Mesendoderm (in vitro differentiated cells): ENCODE results near the gene ASB1. TPM values are rescaled to one million over a fixed set of nuclear protein-coding genes. Genes with fewer than 3 reads are reported as not detected.

ENCODE experiments used
- DNase-seq: peaks from one replicate; pipeline ENCODE4 v3.0.0; 2013
- H2AK5ac ChIP-seq: 2 replicates; pipeline ENCODE4 v1.6.1; 2013; ENCODE audit warnings: low read length, inconsistent platforms
- H2BK120ac ChIP-seq: 2 replicates; pipeline ENCODE4 v1.6.1; 2013; ENCODE audit warnings: low read depth, mild to moderate bottlenecking, low read length, moderate library complexity, mixed read lengths
- H2BK15ac ChIP-seq: replicated peaks from 2 replicates; pipeline ENCODE4 v1.6.1; 2013; ENCODE audit warnings: low read depth, mild to moderate bottlenecking, moderate library complexity
- H2BK5ac ChIP-seq: 2 replicates; pipeline ENCODE4 v1.6.1; 2013; ENCODE audit warnings: low read length, inconsistent platforms
- H3K18ac ChIP-seq: 2 replicates; pipeline ENCODE4 v1.6.1; 2013; ENCODE audit warnings: mild to moderate bottlenecking, low read length, mixed read lengths
- H3K23ac ChIP-seq: one replicate; pipeline ENCODE4 v1.6.1; 2013; ENCODE audit warnings: low read length
- H3K27ac ChIP-seq: 2 replicates; pipeline ENCODE4 v1.5.1; 2013; ENCODE audit warnings: low read depth, mild to moderate bottlenecking, inconsistent platforms, low read length, moderate library complexity
- H3K27me3 ChIP-seq: 2 replicates; pipeline ENCODE4 v1.6.1; 2013; ENCODE audit warnings: low read length, control low read depth, mild to moderate bottlenecking, inconsistent platforms; ENCODE audit not compliant: insufficient read depth, poor library complexity
- H3K36me3 ChIP-seq: 2 replicates; pipeline ENCODE4 v1.6.1; 2013; ENCODE audit warnings: low read length, inconsistent platforms; ENCODE audit not compliant: control insufficient read depth, insufficient read depth
- H3K4ac ChIP-seq: one replicate; pipeline ENCODE4 v1.6.1; 2013; ENCODE audit warnings: low read depth, mild to moderate bottlenecking, low read length, moderate library complexity
- H3K4me1 ChIP-seq: 2 replicates; pipeline ENCODE4 v1.6.1; 2013; ENCODE audit warnings: low read depth, low read length, inconsistent platforms; ENCODE audit not compliant: control insufficient read depth
- H3K4me2 ChIP-seq: 2 replicates; pipeline ENCODE4 v1.6.1; 2013; ENCODE audit warnings: low read length
- H3K4me3 ChIP-seq: 2 replicates; pipeline ENCODE4 v1.5.1; 2013; ENCODE audit warnings: mild to moderate bottlenecking, low read length
- H3K56ac ChIP-seq: one replicate; pipeline ENCODE4 v1.6.1; 2013; ENCODE audit warnings: low read length
- H3K79me1 ChIP-seq: 2 replicates; pipeline ENCODE4 v1.6.1; 2013; ENCODE audit warnings: low read length, inconsistent platforms
- H3K79me2 ChIP-seq: 2 replicates; pipeline ENCODE4 v1.6.1; 2013; ENCODE audit warnings: mild to moderate bottlenecking, low read length; ENCODE audit not compliant: control insufficient read depth, insufficient read depth
- H3K9ac ChIP-seq: 2 replicates; pipeline ENCODE4 v1.6.1; 2013; ENCODE audit warnings: low read length, inconsistent platforms
- H4K5ac ChIP-seq: one replicate; pipeline ENCODE4 v1.6.1; 2013; ENCODE audit warnings: low read length
- H4K8ac ChIP-seq: one replicate; pipeline ENCODE4 v1.6.1; 2013; ENCODE audit warnings: low read depth, mild to moderate bottlenecking, control low read depth, low read length, moderate library complexity
- WGBS: extraction: QIAGEN DNeasy Blood & Tissue Kit; methylation state at CpG from one replicate; pipeline ENCODE4 v1.1.7; 2013; ENCODE audit warnings: low lambda C conversion rate, missing lambda C conversion rate; ENCODE audit not compliant: insufficient coverage; ENCODE audit errors: extremely low coverage; 5-methylcytosine and 5-hydroxymethylcytosine counted together
- polyA plus RNA-seq, 2 experiments: library from polyadenylated mRNA; stranded (reverse); fragments of 200-250 nt; gene quantifications; one replicate each; pipeline ENCODE4 v1.2.3, GENCODE V29; 2013

The ASB1 gene, protein sequence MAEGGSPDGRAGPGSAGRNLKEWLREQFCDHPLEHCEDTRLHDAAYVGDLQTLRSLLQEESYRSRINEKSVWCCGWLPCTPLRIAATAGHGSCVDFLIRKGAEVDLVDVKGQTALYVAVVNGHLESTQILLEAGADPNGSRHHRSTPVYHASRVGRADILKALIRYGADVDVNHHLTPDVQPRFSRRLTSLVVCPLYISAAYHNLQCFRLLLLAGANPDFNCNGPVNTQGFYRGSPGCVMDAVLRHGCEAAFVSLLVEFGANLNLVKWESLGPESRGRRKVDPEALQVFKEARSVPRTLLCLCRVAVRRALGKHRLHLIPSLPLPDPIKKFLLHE
- 22.0 TPM for polyA plus RNA-seq (2013, experiment 1 of 2)
- polyA plus RNA-seq (2013, experiment 2 of 2) = 22.2 TPM

DNA sequence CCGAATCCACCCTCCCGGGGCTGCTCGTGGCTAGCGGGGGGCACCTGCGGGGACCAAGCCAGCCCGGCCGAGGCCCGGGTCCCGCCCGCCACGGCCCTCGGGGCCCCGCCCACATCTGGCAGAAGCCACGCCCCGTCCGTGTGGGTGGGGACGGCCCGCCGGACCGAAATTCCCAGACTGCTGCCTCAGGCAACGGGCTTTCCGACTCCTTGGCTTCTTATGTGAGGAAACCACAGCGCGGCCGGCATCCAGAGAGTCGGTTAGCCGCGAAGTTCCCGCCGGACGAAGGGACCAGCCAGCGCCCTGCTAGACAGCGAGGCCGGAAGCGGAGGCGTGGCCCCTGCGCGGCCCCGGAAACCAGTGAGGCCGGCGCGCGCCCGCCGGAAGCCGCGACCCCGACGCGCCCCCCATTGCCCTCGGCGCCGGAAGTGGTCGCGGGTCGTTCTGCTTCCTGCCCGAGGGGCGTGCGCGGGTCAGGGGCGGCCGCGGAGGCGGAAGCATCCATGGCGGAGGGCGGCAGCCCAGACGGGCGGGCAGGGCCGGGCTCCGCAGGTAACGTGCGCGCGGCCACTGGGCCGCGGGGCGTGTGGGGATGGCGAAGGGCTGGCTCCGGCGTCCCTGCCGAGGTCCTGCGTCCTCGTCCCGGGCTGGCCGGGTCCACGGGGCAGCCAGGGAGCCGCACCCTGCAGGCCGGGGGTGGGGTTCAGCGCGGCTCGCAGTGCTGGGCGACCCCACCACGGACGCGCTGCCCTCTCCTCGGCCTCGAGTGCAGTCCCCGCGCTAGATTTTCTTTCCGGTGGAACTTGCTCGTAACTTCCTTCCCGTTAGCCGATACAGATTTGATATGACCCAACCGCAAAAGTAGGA is at the start of gene ASB1:
Gene ASB1 (plus strand): TSS at position 360 of the 867 bp plus-strand sequence. CDS start 144 bp downstream, at position 504.
- peak within 1 kb of the TSS; percentile 99 for H3K56ac ChIP-seq
- peak within 1 kb of the TSS; percentile 98 for H3K27ac ChIP-seq
- H3K4me2 ChIP-seq = peak within 1 kb of the TSS; percentile 93
- DNase-seq = peak; percentile 88
- no peak within 1 kb of the TSS for H2BK120ac ChIP-seq
- H3K18ac ChIP-seq = peak within 1 kb of the TSS; percentile 77
- H3K79me1 ChIP-seq = peaks cover 22% of the 10 kb centered on the region
- peak within 1 kb of the TSS; percentile 90 for H2BK5ac ChIP-seq
- H4K5ac ChIP-seq = no peak within 1 kb of the TSS
- no peak within 1 kb of the TSS for H2BK15ac ChIP-seq
- H3K4me1 ChIP-seq = peaks cover 5% of the 10 kb centered on the region
- no peak within 1 kb of the TSS for H4K8ac ChIP-seq
- H3K4ac ChIP-seq = peak within 1 kb of the TSS; percentile 61
- peak within 1 kb of the TSS; percentile 62 for H2AK5ac ChIP-seq
- H3K36me3 ChIP-seq = no peaks in the 10 kb centered on the region
- H3K4me3 ChIP-seq = peak within 1 kb of the TSS; percentile 89
- H3K9ac ChIP-seq = peak within 1 kb of the TSS; percentile 97
- WGBS = no CpG with 5 or more reads among the region's 104 CpGs
- no peaks in the 10 kb centered on the region for H3K27me3 ChIP-seq
- no peak within 1 kb of the TSS for H3K23ac ChIP-seq
- peaks cover 41% of the 10 kb centered on the region for H3K79me2 ChIP-seq

DNA sequence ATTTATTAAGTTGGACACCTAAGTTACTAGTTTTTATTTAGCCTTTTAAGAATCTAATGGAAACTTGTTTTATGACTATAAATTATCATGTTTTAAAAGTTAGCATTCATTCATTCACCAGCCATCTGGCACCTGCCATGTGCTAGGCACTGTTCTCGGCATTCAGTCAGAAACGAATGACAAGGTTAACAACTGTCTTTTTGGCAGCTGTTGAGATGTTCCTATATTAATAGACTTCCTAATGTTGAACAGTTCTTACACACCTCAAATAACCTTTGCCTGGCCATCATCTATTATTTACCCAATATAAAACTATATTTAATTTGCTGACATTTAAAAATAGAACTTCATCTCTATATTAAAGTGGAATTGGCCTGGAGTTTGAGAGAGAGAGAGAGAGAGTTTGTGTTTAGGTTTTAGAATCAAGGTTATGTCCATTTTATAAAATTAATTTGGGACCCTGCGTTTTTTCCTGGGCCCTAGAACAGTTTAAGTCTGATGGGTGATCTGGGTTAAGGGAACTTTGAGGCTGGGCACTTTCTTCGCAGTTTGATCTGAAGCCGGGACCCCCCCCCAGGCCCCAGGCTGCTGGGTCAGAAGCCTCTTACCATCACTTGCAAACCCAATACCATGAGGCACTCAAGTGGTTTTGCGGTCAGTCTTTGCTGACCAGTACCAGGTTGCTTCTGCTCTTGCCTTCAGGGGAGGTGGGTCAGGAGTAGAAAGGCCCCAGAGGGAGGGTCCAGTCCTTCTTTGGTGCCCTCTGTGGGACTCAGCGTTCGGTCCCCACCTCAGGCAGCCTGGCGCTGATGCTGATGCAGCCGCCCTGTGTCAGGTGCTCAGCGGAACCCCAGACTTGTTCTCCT is 48.3 kb upstream of the ASB1 start:
- no peak overlapping the region for H2BK120ac ChIP-seq

DNA sequence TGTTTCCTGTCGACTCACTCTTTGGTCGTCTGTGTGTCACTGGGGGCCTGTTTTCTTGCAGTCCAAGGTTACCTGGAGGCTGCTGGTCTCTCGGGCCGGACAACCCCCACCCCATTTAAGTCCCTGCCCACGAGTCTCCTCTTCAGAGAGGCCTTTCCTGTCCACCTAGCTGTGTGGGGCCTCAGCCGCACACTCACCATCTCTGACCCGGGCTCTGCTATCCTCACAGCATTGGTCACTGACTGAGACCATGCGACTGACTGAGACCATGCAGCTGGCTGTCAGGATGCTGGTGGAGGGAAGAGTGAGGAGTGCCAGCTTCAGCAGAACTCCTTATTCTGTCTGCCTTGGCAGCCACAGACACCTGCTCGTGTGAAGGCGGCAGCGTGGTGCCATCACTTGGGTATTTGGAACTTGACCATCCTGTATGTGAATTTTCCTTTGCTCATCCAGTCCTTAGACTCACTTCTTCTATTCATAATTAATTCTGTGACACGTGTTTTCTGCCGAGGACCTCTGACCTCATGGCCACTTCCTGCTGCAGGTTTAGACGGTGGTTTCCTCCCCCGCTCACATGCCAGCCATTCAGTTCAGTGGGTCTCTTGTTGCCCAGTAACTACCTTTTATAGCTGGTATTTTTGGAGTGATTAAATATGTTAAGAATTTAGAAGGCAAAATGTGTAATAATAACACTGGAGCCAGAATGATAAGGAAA is 47.5 kb upstream of the ASB1 start:
- no peak overlapping the region for H4K5ac ChIP-seq
- no peak for DNase-seq
- no CpG with 5 or more reads among the region's 15 CpGs for WGBS

More for the DNA sequence above, 48.3 kb upstream of the ASB1 start:
- DNase-seq = no peak
- no peak overlapping the region for H2AK5ac ChIP-seq
- H3K27ac ChIP-seq = no peak overlapping the region
- WGBS = no CpG with 5 or more reads among the region's 11 CpGs
- no peak overlapping the region for H3K4ac ChIP-seq
- no peak overlapping the region for H3K23ac ChIP-seq
- H4K8ac ChIP-seq = no peak overlapping the region
- H3K4me2 ChIP-seq = no peak overlapping the region
- H3K56ac ChIP-seq = no peak overlapping the region
- H3K79me2 ChIP-seq = no peaks in the 10 kb centered on the region
- no peak overlapping the region for H2BK15ac ChIP-seq
- no peak overlapping the region for H3K4me3 ChIP-seq
- no peak overlapping the region for H4K5ac ChIP-seq
- H2BK5ac ChIP-seq = no peak overlapping the region
- no peak overlapping the region for H3K9ac ChIP-seq
- no peaks in the 10 kb centered on the region for H3K36me3 ChIP-seq
- H3K79me1 ChIP-seq = no peaks in the 10 kb centered on the region
- no peaks in the 10 kb centered on the region for H3K4me1 ChIP-seq
- H3K18ac ChIP-seq = no peak overlapping the region
- H3K27me3 ChIP-seq = no peaks in the 10 kb centered on the region

DNA sequence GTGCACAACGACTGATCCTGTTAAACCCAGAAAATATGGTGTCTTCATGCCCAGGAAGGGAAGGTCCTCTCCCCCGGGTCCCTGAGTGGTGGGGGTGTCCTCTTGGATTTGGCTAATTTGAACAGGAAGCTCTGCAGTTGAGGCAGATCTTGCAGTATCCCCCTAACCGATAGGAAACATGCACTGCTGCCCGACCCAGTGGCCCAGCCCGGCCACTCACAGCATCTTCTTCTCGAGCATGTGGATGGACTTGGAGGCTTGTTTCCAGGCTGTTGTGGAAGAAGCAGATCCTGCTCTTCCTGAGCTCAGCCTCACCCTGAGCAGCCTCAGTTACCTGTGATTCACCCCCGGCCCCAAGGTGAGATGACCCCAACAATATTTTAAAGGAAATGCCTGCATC is 46.4 kb upstream of the ASB1 start:
- Histone ChIP-seq H3K4me3 (no peak overlapping the region), H3K79me1 (no peaks in the 10 kb centered on the region), H2BK15ac (no peak overlapping the region), H3K56ac (no peak overlapping the region), H3K4me1 (no peaks in the 10 kb centered on the region), H2BK5ac (no peak overlapping the region), H3K27ac (no peak overlapping the region), H2AK5ac (no peak overlapping the region), H3K9ac (no peak overlapping the region), H3K4ac (peak overlapping the region; percentile 1), H2BK120ac (no peak overlapping the region), H3K36me3 (no peaks in the 10 kb centered on the region), H4K5ac (no peak overlapping the region), H3K4me2 (no peak overlapping the region), H3K23ac (no peak overlapping the region), H4K8ac (no peak overlapping the region), H3K18ac (no peak overlapping the region), H3K79me2 (no peaks in the 10 kb centered on the region), H3K27me3 (no peaks in the 10 kb centered on the region)
- no CpG with 5 or more reads among the region's 7 CpGs for WGBS
- DNase-seq = no peak

More for the DNA sequence above, 47.5 kb upstream of the ASB1 start:
- Histone ChIP-seq H3K79me1 (no peaks in the 10 kb centered on the region), H2BK15ac (no peak overlapping the region), H3K4me1 (no peaks in the 10 kb centered on the region), H3K4me3 (no peak overlapping the region), H2BK120ac (no peak overlapping the region), H3K56ac (no peak overlapping the region), H3K18ac (no peak overlapping the region), H3K23ac (no peak overlapping the region), H3K36me3 (no peaks in the 10 kb centered on the region), H3K9ac (no peak overlapping the region), H2AK5ac (no peak overlapping the region), H3K27ac (no peak overlapping the region), H2BK5ac (no peak overlapping the region), H3K4ac (no peak overlapping the region), H3K27me3 (no peaks in the 10 kb centered on the region), H3K79me2 (no peaks in the 10 kb centered on the region), H4K8ac (no peak overlapping the region), H3K4me2 (no peak overlapping the region)

DNA sequence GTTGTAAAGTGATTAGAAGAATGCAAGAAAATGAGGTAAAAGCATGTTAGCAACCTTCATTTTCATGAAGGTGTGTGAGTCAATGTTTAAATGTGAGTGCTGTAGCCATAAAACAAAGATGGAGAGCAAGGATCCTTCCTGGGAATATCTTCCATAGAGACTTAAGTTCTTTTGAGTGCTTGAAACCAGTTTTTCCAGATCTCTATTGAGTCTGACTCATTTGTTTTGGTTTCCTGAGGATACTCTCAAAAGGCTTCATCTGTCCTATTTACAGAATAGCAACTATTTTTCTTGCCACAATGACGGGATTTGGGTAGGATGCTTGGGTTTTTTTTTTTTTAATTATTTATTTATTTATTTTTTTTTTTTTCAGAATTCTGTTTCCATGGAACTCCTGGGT is 45.9 kb upstream of the ASB1 start:
- Histone ChIP-seq H3K9ac (no peak overlapping the region), H3K4me2 (no peak overlapping the region), H4K8ac (no peak overlapping the region), H3K79me2 (no peaks in the 10 kb centered on the region), H3K18ac (no peak overlapping the region), H3K27ac (no peak overlapping the region), H2BK15ac (no peak overlapping the region), H3K4me3 (no peak overlapping the region), H3K4ac (no peak overlapping the region), H3K79me1 (no peaks in the 10 kb centered on the region), H2BK5ac (no peak overlapping the region), H3K27me3 (no peaks in the 10 kb centered on the region), H3K36me3 (no peaks in the 10 kb centered on the region), H2BK120ac (no peak overlapping the region), H2AK5ac (no peak overlapping the region), H4K5ac (no peak overlapping the region), H3K23ac (no peak overlapping the region), H3K4me1 (no peaks in the 10 kb centered on the region), H3K56ac (no peak overlapping the region)
- peak; percentile 75 for DNase-seq
- no CpG with 5 or more reads among the region's 1 CpG for WGBS
